NOMO-1 treated with dmso at 0.1 percent for 144 hours (cell line): ENCODE measurements around the gene HOXC11.

Experiments used
- DNase-seq: peaks from one replicate; lab custom pipeline; 2025; ENCODE audit not compliant: unreplicated experiment; lab: John Stamatoyannopoulos, UW

The HOXC11 gene

DNA sequence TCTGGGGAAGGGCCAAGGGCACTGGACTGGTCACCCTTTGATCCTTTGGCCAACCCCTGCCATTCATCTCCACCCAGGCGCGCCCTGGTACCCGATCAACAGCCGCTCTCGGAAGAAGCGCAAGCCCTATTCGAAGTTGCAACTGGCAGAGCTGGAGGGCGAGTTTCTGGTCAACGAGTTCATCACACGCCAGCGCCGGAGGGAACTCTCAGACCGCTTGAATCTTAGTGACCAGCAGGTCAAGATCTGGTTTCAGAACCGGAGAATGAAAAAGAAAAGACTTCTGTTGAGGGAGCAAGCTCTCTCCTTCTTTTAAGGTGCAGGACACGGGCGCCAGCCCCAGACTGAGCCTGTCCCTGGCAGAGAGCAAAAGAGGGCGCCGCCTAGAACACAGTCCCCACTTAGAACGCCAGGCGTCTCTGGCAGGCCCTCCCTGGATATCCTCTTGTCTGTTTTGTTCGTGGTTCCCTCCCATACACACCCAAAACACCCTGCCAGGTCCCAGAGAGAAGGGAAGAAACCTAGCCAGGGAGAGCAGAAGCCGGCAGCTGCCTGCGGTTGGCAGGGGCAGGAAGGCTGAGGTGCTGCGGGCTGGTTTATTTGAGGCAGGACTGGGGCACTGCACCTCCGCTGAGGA lies 16.6 kb upstream of the HOXC11 start:
- DNase-seq, result no peak

- no peak for DNase-seq
Observed at GRCh38 chr12:53956914-53957536, 15.9 kb upstream of the HOXC11 start.

DNA sequence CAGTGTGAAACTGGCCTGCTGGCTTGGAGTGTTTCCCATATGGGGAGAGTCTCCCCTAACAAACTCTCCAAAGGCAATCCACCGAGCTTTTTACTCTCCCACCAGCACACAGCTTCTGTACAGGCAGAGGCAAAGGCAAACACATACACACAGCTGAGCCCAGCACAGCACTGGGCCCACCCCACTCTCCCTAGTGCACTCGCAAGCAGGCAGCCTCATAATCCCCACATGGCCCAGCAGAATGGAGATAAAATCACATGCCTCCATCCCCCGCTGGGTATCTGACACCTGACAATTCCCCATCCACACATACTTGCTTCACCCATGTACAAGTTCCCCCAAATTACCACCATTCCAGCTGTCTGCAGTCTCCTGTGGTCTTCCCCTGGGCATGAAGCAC lies 14.8 kb upstream of the HOXC11 start:
- no peak for DNase-seq

DNA sequence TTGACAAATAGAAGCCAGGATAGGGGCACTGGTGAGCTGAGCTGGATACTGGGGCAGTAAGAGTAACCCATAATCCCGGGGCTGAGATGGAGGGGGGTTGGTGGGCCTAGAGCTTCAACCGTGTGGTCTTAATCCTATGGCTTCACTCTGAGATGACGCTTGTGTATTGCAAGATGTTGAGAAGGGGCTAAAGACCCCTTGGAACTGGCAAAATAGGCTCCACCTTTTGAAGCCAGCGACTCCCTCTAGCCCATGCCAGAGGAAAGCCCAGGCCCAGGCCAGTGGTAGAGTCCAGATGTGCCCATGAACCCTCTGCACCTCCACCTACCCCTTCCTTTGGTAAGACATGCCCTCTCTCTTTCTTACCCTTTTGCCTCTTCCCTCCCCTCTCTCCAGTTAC lies 13.6 kb upstream of the HOXC11 start:
- DNase-seq, result no peak

GRCh38 chr12:53960187-53961024 lies 12.5 kb upstream of the HOXC11 start:
- no peak for DNase-seq

- DNase-seq, result no peak
Observed at GRCh38 chr12:53961025-53961761, 11.7 kb upstream of the HOXC11 start.

- no peak for DNase-seq
Observed at GRCh38 chr12:53963005-53963404, 9.9 kb upstream of the HOXC11 start.

DNA sequence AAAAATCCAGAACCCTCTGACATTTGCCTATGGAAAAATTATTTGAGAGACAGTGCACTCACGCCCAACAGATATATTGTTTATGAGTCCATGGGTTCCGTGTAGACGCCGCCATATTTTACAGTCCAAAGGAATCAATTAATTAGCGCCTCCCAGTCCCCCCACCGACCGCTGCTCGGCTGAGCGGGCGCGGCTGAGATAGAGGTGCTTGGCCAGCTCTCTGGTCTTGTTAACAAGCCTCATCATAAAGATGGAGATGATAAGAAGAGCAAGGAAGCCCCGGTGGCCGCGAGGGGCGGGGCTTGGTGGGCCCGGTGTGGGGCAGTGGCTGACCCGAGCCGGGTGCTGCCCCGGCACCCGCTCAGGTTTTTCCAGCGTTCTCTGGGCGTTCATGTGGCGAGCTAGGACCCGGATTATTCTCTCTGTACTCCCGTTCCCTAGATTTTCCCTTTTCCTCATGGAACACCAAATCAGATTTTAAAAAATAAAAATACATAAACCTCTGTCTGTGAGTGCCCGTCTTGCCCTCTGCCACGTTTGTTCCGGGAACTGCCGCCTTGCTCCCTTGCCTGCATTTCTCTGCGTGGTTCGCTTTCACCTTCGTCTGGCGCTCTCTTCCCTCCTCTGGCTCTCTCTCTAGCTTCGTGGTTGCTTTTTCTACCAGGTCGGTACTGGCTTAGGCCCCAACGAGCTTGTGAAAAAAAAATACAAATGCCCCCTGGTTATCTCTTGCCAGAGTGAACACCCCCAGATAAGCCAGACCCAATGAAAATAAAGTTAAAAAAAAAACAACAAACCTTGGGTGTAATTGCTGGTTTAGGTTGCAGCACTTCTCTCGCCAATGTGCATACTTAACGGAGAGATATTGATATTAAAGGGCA lies 9.3 kb upstream of the HOXC11 start:
- no peak for DNase-seq

- DNase-seq, result no peak
Observed at GRCh38 chr12:53964315-53964713, 8.6 kb upstream of the HOXC11 start.

DNA sequence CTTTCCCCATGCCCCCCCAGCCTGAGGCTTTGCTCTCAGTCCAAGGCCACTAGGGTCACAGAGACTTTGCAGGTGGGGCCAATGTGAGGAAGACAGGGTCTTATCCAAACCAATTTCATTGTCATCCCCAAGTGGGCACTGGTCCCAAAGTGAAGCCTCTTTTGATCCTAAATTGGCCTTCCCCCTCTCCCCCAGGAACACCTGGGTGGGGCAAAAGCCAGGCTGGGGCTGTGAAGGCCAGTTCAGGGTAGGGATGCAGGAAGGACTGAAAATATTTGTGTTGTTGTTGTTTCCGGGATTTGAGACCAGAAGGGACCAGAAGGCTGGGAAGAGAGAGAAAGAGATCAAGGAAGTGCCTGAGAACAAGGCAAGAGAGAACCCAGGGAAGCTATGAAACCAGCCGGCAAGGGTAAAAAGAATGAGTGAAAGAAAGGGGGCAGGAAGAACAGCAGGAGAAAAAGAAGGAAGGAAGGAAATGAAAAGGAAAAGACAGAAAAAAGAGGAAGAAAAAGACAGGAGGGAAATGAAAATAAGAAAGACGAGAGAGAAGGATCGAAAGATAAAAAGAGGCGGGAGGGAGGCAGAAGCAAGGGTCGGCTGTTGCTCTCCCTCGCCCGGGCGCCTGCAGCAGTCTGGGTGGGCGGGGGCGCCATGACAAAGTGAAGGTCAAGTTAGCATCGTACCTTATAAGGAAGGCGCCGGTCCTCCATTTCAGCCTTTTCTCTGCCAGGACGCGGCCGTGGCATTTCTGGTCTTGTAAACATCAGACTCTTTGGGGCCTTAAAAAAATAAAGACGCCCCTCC lies 7.4 kb upstream of the HOXC11 start:
- no peak for DNase-seq

DNA sequence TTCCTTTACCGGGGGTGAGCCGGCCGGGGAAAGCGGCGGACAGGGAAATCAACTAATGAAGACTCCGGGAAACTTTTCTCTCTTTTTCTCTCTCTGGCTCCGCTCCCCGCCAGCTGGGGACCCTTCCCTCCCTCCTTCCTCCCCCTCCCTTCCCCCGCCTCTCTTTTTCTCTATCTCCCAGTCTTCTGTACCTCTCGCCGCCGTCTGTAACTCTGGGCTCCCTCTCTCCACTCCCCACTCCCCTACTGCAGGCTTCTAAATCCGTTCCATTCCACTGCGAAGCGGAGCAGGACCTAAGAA lies 6.9 kb upstream of the HOXC11 start:
- no peak for DNase-seq

DNA sequence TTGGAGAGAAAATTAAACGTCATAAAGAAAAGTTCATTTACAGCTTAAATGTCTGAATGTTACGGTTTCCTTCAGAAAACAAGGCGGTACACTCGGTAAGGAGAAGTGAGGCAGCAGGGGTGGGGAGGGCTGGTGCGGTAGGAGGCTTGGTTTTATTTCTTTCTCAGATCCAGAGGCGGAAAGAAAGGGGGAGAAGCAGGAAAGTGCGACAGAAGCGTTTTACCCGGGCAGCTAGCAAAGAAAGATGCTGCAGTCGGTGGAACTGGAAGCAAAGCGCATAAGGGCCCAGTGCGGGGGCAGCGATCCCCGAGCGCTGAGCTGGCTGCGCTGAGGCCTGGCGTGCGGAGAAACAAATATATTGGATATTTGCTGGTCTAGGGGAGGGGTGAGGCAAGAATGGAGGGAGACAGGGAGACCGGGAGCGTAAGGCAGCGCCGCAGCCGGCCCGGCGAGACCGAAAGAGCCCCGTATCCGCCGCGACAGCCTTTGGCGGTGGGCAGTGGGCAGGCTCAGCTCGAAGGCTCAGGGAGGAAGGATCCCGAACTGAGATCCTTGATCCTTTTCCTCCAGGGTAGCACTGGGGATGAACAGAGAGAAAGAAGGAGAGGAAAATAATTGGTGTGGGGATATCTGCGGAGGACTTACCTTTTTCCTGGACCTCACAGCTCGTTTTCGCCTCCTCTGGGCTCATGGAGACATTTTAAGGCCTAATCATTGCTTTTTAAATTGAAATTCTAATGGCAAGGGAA lies 6.4 kb upstream of the HOXC11 start:
- DNase-seq, result no peak

- no peak for DNase-seq
Observed at GRCh38 chr12:53967421-53967925, 5.5 kb upstream of the HOXC11 start.

DNA sequence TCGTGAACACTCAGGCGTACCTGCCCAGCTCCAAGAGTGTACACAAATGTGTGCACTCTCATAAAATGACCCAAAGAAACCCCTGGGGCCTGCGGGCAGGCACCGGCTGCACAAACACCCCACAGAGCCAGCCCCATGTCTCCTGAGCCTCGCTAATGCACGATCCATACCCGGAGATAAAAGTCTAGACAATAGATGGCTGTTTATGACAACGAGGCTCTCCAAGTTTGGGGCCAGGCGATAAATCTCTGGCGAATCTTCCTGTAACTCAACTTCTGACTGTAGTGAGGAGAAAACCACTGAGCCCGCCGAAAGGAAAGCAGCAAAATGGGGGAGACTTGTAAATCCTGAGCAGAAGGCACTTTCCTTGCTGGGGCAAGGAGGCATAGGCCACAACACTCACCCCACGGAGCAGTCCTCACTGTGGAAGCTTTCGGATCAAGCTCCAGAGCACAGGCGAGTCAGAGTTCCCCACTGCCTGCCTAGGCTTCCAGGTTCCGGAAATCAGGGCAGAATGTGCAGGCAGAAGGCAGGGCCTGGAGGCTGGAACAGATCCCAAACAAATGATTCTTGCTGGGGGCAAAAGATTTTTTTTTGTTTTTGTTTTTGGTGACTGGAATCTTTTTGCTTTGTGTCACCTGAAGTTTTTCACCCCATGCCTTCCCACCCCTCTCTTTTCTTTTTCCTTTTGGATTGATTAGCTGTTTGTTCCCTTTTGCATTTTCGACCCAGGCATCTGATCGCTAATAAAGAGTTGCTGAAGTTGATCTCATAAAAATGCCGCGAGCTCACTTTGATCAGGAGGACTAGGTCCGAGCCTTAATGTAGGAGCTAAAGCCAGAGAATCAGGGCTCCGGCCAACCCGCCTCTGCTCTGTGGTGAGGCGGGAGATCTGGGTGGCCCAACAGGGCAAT lies 4.5 kb upstream of the HOXC11 start:
- DNase-seq, result no peak

DNA sequence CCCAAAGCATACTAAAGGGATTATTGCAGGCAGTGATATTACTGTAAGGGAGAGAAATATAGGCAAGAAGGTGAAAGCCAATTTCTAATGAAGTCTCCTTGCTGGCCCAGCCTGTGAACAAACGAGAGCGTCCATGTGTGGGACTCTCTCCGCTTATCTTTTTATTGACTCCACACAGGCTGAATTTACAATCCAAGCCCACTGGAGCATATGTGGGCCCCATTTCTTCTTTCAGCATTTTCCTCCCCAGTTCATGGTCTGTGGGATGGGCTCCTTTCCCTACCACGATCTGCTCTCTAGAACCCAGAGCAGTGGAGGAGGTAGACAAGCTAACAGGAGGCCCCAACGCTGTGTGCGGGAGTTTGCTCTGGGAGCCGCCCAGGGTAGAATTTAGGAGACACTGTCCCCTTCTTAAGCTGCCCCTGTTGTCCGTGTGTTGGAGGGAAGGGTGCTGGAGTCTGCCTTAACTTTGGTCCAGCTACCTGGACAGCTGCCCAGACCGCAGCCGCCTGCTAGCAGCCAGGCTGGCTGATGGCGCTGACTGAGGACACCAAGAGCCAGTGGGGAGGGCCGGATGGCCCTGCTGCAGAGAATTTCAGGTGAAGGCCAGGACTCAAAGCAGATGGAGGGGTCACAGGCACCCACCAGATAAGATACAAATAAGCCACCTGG lies 3.2 kb upstream of the HOXC11 start:
- no peak for DNase-seq

GRCh38 chr12:53970451-53970850 lies 2.5 kb upstream of the HOXC11 start:
- DNase-seq, result no peak

DNA sequence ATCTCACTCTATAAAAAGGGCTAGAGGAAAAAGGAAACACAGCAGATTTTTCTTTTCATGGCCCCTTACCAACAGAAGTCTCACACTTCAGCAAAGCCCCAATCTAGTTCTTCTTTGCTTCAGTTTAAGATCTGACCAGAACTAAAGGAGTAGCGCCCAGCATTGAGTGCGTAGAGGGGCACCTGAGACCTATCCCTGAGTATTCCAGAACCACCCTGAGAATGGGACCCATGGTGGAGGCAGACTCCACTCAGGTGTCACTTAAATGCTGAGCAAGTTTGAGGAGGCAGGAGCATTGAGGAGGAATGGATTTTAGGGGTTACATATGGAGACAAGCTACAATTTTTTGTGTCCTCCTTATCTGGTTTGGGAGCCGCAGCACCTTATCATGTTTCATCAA lies 1.8 kb upstream of the HOXC11 start:
- DNase-seq, result no peak
